ENCODE data around the gene RNF180.
"Not testable (repeated sequence)": the region's sequence is repeated elsewhere in the genome, so short reads cannot be mapped to it uniquely, and the experiment has no call there.

Gene RNF180

GRCh38 chr5:64333886-64334285, 168.2 kb downstream of the RNF180 start:
- DNase-seq (ENCODE audit: low read depth, low spot score): no peak
- no peak overlapping the region for H3K4me3 ChIP-seq (ENCODE audit: low read length)

GRCh38 chr5:64339769-64340168, 174.1 kb downstream of the RNF180 start:
- no peak overlapping the region for H3K4me3 ChIP-seq (ENCODE audit: low read length)
- DNase-seq (ENCODE audit: low read depth, low spot score): no peak

- DNase-seq (ENCODE audit: low read depth, low spot score): no peak
- no peak overlapping the region for H3K4me3 ChIP-seq (ENCODE audit: low read length)
Observed at GRCh38 chr5:64340293-64340692, 174.7 kb downstream of the RNF180 start.

GRCh38 chr5:64341340-64341739, 175.7 kb downstream of the RNF180 start:
- no peak for DNase-seq (ENCODE audit: low read depth, low spot score)

GRCh38 chr5:64344501-64344900, 178.9 kb downstream of the RNF180 start:
- DNase-seq (ENCODE audit: low read depth, low spot score): no peak
- H3K4me3 ChIP-seq (ENCODE audit: low read length): no peak overlapping the region

More at GRCh38 chr5:64341340-64341739, 175.7 kb downstream of the RNF180 start:
- no peak overlapping the region for H3K4me3 ChIP-seq (ENCODE audit: low read length)

GRCh38 chr5:64347309-64347708, 181.7 kb downstream of the RNF180 start:
- no peak overlapping the region for H3K4me3 ChIP-seq (ENCODE audit: low read length)
- DNase-seq (ENCODE audit: low read depth, low spot score): no peak

GRCh38 chr5:64364426-64364825, 198.8 kb downstream of the RNF180 start:
- DNase-seq (ENCODE audit: low read depth, low spot score): no peak
- no peak overlapping the region for H3K4me3 ChIP-seq (ENCODE audit: low read length)

GRCh38 chr5:64384765-64385164, 219.1 kb downstream of the RNF180 start:
- no peak for DNase-seq (ENCODE audit: low read depth, low spot score)
- no peak overlapping the region for H3K4me3 ChIP-seq (ENCODE audit: low read length)

GRCh38 chr5:64397552-64397951, 231.9 kb downstream of the RNF180 start:
- no peak overlapping the region for H3K4me3 ChIP-seq (ENCODE audit: low read length)
- DNase-seq (ENCODE audit: low read depth, low spot score): no peak

- not testable (repeated sequence) for DNase-seq (ENCODE audit: low read depth, low spot score); H3K4me3 ChIP-seq (ENCODE audit: low read length)
Observed at GRCh38 chr5:64398735-64399134, 233.1 kb downstream of the RNF180 start.

GRCh38 chr5:64407103-64407825, 241.6 kb downstream of the RNF180 start:
- not testable (repeated sequence) for H3K4me3 ChIP-seq (ENCODE audit: low read length); DNase-seq (ENCODE audit: low read depth, low spot score)

GRCh38 chr5:64417390-64417789, 251.7 kb downstream of the RNF180 start:
- no peak overlapping the region for H3K4me3 ChIP-seq (ENCODE audit: low read length)
- DNase-seq (ENCODE audit: low read depth, low spot score): no peak

GRCh38 chr5:64418013-64418412, 252.4 kb downstream of the RNF180 start:
- DNase-seq (ENCODE audit: low read depth, low spot score): no peak
- no peak overlapping the region for H3K4me3 ChIP-seq (ENCODE audit: low read length)
